ENCODE data around the gene PTPRD. TPM values are rescaled to one million over a fixed set of nuclear protein-coding genes. Genes with fewer than 3 reads are reported as not detected.

Gene PTPRD
- total and polyA plus RNA-seq, 2 donors (not counting 1 experiment from before 2014, with no cell fraction given): 0.35 to 4.8 TPM

GRCh38 chr9:8812888-8813287 lies 1799.9 kb downstream of the PTPRD start:
- no peaks in the 10 kb centered on the region for H3K9me3 ChIP-seq (ENCODE audit: control insufficient read depth, insufficient read depth, low read depth, low read length)
- no peak overlapping the region for H2AFZ ChIP-seq (ENCODE audit: low read length)
- no peaks in the 10 kb centered on the region for H3K4me1 ChIP-seq (ENCODE audit: control insufficient read depth, extremely low read depth, insufficient read depth, low read length)
- H3K36me3 ChIP-seq (ENCODE audit: control insufficient read depth, insufficient read depth, low read length): no peaks in the 10 kb centered on the region
- H3K4me2 ChIP-seq (ENCODE audit: extremely low read depth, insufficient read depth, low read length): no peak overlapping the region
- no peak overlapping the region for H3K9ac ChIP-seq (ENCODE audit: insufficient read depth, low read length)
- no peak overlapping the region for H3K27ac ChIP-seq (ENCODE audit: insufficient read depth, low read length)
- no peaks in the 10 kb centered on the region for H3K79me2 ChIP-seq (ENCODE audit: control insufficient read depth, insufficient read depth, low read length)
- TF ChIP-seq EZH2 (IDR thresholded peaks at IDR 0.05; ENCODE audit: low read length, missing control alignments) (no peak), CTCF (conservative IDR thresholded peaks at IDR 0.05 in 1 of 2, IDR thresholded peaks at IDR 0.05 in 1 of 2; ENCODE audit: low read depth in 1 of 2, low read length in 2 of 2) (no peak)
- no peaks in the 10 kb centered on the region for H3K27me3 ChIP-seq (ENCODE audit: control insufficient read depth, insufficient read depth, low read length)
- no peaks in the 10 kb centered on the region for H4K20me1 ChIP-seq (ENCODE audit: control insufficient read depth, extremely low read depth, insufficient read depth, low read length)
- H3K4me3 ChIP-seq (replicated peaks in 1 of 4; ENCODE audit: control extremely low read depth in 1 of 4, insufficient read depth in 1 of 4, low read depth in 3 of 4, low read length in 4 of 4): no peak overlapping the region
- no peak for DNase-seq (ENCODE audit: low read depth in 2 of 2)

- H3K27ac ChIP-seq (ENCODE audit: insufficient read depth, low read length): no peak overlapping the region
- DNase-seq (ENCODE audit: low read depth in 2 of 2): no peak
- TF ChIP-seq EZH2 (IDR thresholded peaks at IDR 0.05; ENCODE audit: low read length, missing control alignments) (no peak), CTCF (conservative IDR thresholded peaks at IDR 0.05 in 1 of 2, IDR thresholded peaks at IDR 0.05 in 1 of 2; ENCODE audit: low read depth in 1 of 2, low read length in 2 of 2) (no peak)
- no peak overlapping the region for H2AFZ ChIP-seq (ENCODE audit: low read length)
- no peak overlapping the region for H3K4me3 ChIP-seq (replicated peaks in 1 of 4; ENCODE audit: control extremely low read depth in 1 of 4, insufficient read depth in 1 of 4, low read depth in 3 of 4, low read length in 4 of 4)
- no peaks in the 10 kb centered on the region for H3K9me3 ChIP-seq (ENCODE audit: control insufficient read depth, insufficient read depth, low read depth, low read length)
- H3K4me1 ChIP-seq (ENCODE audit: control insufficient read depth, extremely low read depth, insufficient read depth, low read length): no peaks in the 10 kb centered on the region
- no peaks in the 10 kb centered on the region for H3K36me3 ChIP-seq (ENCODE audit: control insufficient read depth, insufficient read depth, low read length)
- no peak overlapping the region for H3K9ac ChIP-seq (ENCODE audit: insufficient read depth, low read length)
- H3K27me3 ChIP-seq (ENCODE audit: control insufficient read depth, insufficient read depth, low read length): no peaks in the 10 kb centered on the region
- no peaks in the 10 kb centered on the region for H3K79me2 ChIP-seq (ENCODE audit: control insufficient read depth, insufficient read depth, low read length)
- H4K20me1 ChIP-seq (ENCODE audit: control insufficient read depth, extremely low read depth, insufficient read depth, low read length): no peaks in the 10 kb centered on the region
- H3K4me2 ChIP-seq (ENCODE audit: extremely low read depth, insufficient read depth, low read length): no peak overlapping the region
These were observed 1803.1 kb downstream of the PTPRD start for GRCh38 chr9:8809741-8810140.

- Histone ChIP-seq H3K4me1 (ENCODE audit: control insufficient read depth, extremely low read depth, insufficient read depth, low read length) (no peaks in the 10 kb centered on the region), H3K27ac (ENCODE audit: insufficient read depth, low read length) (no peak overlapping the region), H3K36me3 (ENCODE audit: control insufficient read depth, insufficient read depth, low read length) (no peaks in the 10 kb centered on the region), H3K9me3 (ENCODE audit: control insufficient read depth, insufficient read depth, low read depth, low read length) (no peaks in the 10 kb centered on the region), H4K20me1 (ENCODE audit: control insufficient read depth, extremely low read depth, insufficient read depth, low read length) (no peaks in the 10 kb centered on the region), H3K79me2 (ENCODE audit: control insufficient read depth, insufficient read depth, low read length) (no peaks in the 10 kb centered on the region), H3K4me3 (replicated peaks in 1 of 4; ENCODE audit: control extremely low read depth in 1 of 4, insufficient read depth in 1 of 4, low read depth in 3 of 4, low read length in 4 of 4) (no peak overlapping the region), H2AFZ (ENCODE audit: low read length) (no peak overlapping the region), H3K27me3 (ENCODE audit: control insufficient read depth, insufficient read depth, low read length) (no peaks in the 10 kb centered on the region), H3K4me2 (ENCODE audit: extremely low read depth, insufficient read depth, low read length) (no peak overlapping the region), H3K9ac (ENCODE audit: insufficient read depth, low read length) (no peak overlapping the region)
- TF ChIP-seq EZH2 (IDR thresholded peaks at IDR 0.05; ENCODE audit: low read length, missing control alignments) (no peak), CTCF (conservative IDR thresholded peaks at IDR 0.05 in 1 of 2, IDR thresholded peaks at IDR 0.05 in 1 of 2; ENCODE audit: low read depth in 1 of 2, low read length in 2 of 2) (no peak)
- DNase-seq (ENCODE audit: low read depth in 2 of 2): no peak
These were observed 1806.7 kb downstream of the PTPRD start for GRCh38 chr9:8806150-8806549.

All from fibroblast of lung (primary cell).